GM23338 (cell line): ENCODE results near the gene PCDH1. TPM values are rescaled to one million over a fixed set of nuclear protein-coding genes. Genes with fewer than 3 reads are reported as not detected.

Experiments used
- ATAC-seq: fragments of 200-7000 bp; cut with Tn5 transposase; 3 replicates; pipeline ENCODE4 v1.9.1; 2020
- DNase-seq: peaks from one replicate; pipeline ENCODE4 v3.0.0-alpha.2; 2015; ENCODE audit warnings: low spot score
- H2AFZ ChIP-seq: fragments of 200-600 bp; sonication (generic); 2 replicates; pipeline ENCODE4 v1.8.0; 2016; ENCODE audit warnings: antibody characterized with exemption, mild to moderate bottlenecking, moderate library complexity
- H3F3A ChIP-seq: fragments of 200-600 bp; sonication (generic); replicated peaks from 2 replicates; pipeline ENCODE4 v1.8.0; 2017; ENCODE audit warnings: antibody characterized with exemption, mixed run types, low read depth
- H3K27ac ChIP-seq: fragments of 200-600 bp; sonication (generic); 2 replicates; pipeline ENCODE4 v1.6.1; 2016; ENCODE audit warnings: low read depth
- H3K27me3 ChIP-seq: fragments of 200-600 bp; sonication (generic); 2 replicates; pipeline ENCODE4 v1.8.0; 2016; ENCODE audit warnings: mild to moderate bottlenecking, mixed run types, moderate library complexity; ENCODE audit not compliant: insufficient read depth
- H3K36me3 ChIP-seq: fragments of 200-600 bp; sonication (generic); 2 replicates; pipeline ENCODE4 v1.8.0; 2016; ENCODE audit warnings: mild to moderate bottlenecking; ENCODE audit not compliant: insufficient read depth
- H3K4me1 ChIP-seq: fragments of 200-600 bp; sonication (generic); 2 replicates; pipeline ENCODE4 v1.8.0; 2016; ENCODE audit warnings: mild to moderate bottlenecking, moderate library complexity; ENCODE audit not compliant: insufficient read depth
- H3K4me2 ChIP-seq: fragments of 200-600 bp; sonication (generic); 2 replicates; pipeline ENCODE4 v1.7.1; 2017; ENCODE audit warnings: mixed run types
- H3K4me3 ChIP-seq: fragments of 200-600 bp; sonication (generic); 2 replicates; pipeline ENCODE4 v1.6.1; 2016; ENCODE audit warnings: mixed run types
- H3K79me2 ChIP-seq: fragments of 200-600 bp; sonication (generic); replicated peaks from 2 replicates; pipeline ENCODE4 v1.8.0; 2017; ENCODE audit warnings: mild to moderate bottlenecking; ENCODE audit not compliant: insufficient read depth
- H3K9me2 ChIP-seq: fragments of 200-600 bp; sonication (generic); 2 replicates; pipeline ENCODE4 v1.8.0; 2017; ENCODE audit not compliant: insufficient read depth
- H4K20me1 ChIP-seq: fragments of 200-600 bp; sonication (generic); replicated peaks from 2 replicates; pipeline ENCODE4 v1.8.0; 2017; ENCODE audit warnings: mild to moderate bottlenecking; ENCODE audit not compliant: insufficient read depth
- H3K27ac Mint-ChIP-seq: 2 replicates; pipeline ENCODE4 v1.8.0; 2020; ENCODE audit warnings: inconsistent platforms, mild to moderate bottlenecking, moderate library complexity, mixed read lengths
- H3K27me3 Mint-ChIP-seq: 3 replicates; pipeline ENCODE4 v1.8.0; 2022; ENCODE audit warnings: low read depth, mild to moderate bottlenecking, moderate library complexity, mixed read lengths, inconsistent platforms; ENCODE audit not compliant: insufficient read depth, poor library complexity
- H3K36me3 Mint-ChIP-seq: 3 replicates; pipeline ENCODE4 v1.8.0; 2021; ENCODE audit warnings: low read depth, mild to moderate bottlenecking, inconsistent platforms, moderate library complexity, mixed read lengths
- H3K4me1 Mint-ChIP-seq: 3 replicates; pipeline ENCODE4 v1.8.0; 2020; ENCODE audit warnings: mild to moderate bottlenecking, inconsistent platforms, mixed read lengths
- H3K4me3 Mint-ChIP-seq: 3 replicates; pipeline ENCODE4 v1.8.0; 2021; ENCODE audit warnings: moderate library complexity, mild to moderate bottlenecking, inconsistent platforms, mixed read lengths
- H3K9me3 Mint-ChIP-seq: 3 replicates; pipeline ENCODE4 v1.8.0; 2020; ENCODE audit warnings: moderate library complexity, mild to moderate bottlenecking, inconsistent platforms, mixed read lengths
- CREB1 ChIP-seq: fragments of 250-450 bp; sonication (Bioruptor Pico); IDR thresholded peaks from 2 replicates; pipeline ENCODE4 v1.5.0; 2020; ENCODE audit warnings: low read depth, mild to moderate bottlenecking, moderate library complexity
- EZH2 ChIP-seq: fragments of 200-600 bp; sonication (generic); IDR thresholded peaks from one replicate; pipeline ENCODE4 v1.8.0; 2017; ENCODE audit warnings: antibody characterized with exemption, mild to moderate bottlenecking, low read depth; ENCODE audit not compliant: unreplicated experiment
- NANOG ChIP-seq: IDR thresholded peaks from 2 replicates; pipeline ENCODE4 v1.6.1; 2016; ENCODE audit warnings: antibody characterized with exemption, borderline replicate concordance
- POLR2AphosphoS5 ChIP-seq: IDR thresholded peaks from 2 replicates; pipeline ENCODE4 v1.6.1; 2016; ENCODE audit warnings: antibody characterized with exemption, low read depth
- STAT1 ChIP-seq: IDR thresholded peaks from one replicate; pipeline ENCODE4 v1.6.1; 2016; ENCODE audit warnings: antibody characterized with exemption; ENCODE audit not compliant: unreplicated experiment
- ZNF114 ChIP-seq: fragments of 250-450 bp; sonication (Bioruptor Pico); IDR thresholded peaks from 2 replicates; pipeline ENCODE4 v1.5.0; 2020; ENCODE audit warnings: mild to moderate bottlenecking, moderate library complexity
- ZNF331 ChIP-seq: fragments of 250-450 bp; sonication (Bioruptor Pico); IDR thresholded peaks from 2 replicates; pipeline ENCODE4 v1.5.0; 2020; ENCODE audit warnings: low read depth, mild to moderate bottlenecking, moderate library complexity
- polyA plus RNA-seq: library from polyadenylated mRNA; unstranded; fragments of >200 nt; fragmentation: Nextera tagmentation; extraction: Ambion mirVana; gene quantifications from 2 replicates; pipeline ENCODE4 v1.2.1, GENCODE V29; 2016
- total RNA-seq: library from RNA; depleted of rRNA; stranded (reverse); fragments of >200 nt; shearing (Covaris generic); gene quantifications from 2 replicates; pipeline ENCODE4 v1.2.3, GENCODE V29; 2014
- TF ChIP-seq, protein P1 (sequence below): IDR thresholded peaks from one replicate; pipeline ENCODE4 v1.6.1; 2018; ENCODE audit warnings: antibody characterized with exemption; ENCODE audit not compliant: unreplicated experiment
- TF ChIP-seq, protein P2 (sequence below): fragments of 250-450 bp; sonication (Bioruptor Pico); IDR thresholded peaks from 2 replicates; pipeline ENCODE4 v1.5.0; 2020; ENCODE audit warnings: mild to moderate bottlenecking, moderate library complexity
- TF ChIP-seq, protein P3 (sequence below), 2 experiments: fragments of 200-600 bp in 1 of 2; sonication (generic) in 1 of 2; conservative IDR thresholded peaks; 2 replicates each; pipeline versions ENCODE4 v1.5.1 to v1.6.1; 2016 to 2017; ENCODE audit warnings: antibody characterized with exemption in 2 of 2, low read depth in 2 of 2, mild to moderate bottlenecking in 2 of 2, moderate library complexity in 1 of 2
- TF ChIP-seq, protein P4 (sequence below): IDR thresholded peaks from 2 replicates; pipeline ENCODE4 v1.6.1; 2016; ENCODE audit warnings: antibody characterized with exemption

Gene PCDH1
- total and polyA plus RNA-seq, 2 experiments from 2014 or later = 26.2 to 183 TPM

DNA sequence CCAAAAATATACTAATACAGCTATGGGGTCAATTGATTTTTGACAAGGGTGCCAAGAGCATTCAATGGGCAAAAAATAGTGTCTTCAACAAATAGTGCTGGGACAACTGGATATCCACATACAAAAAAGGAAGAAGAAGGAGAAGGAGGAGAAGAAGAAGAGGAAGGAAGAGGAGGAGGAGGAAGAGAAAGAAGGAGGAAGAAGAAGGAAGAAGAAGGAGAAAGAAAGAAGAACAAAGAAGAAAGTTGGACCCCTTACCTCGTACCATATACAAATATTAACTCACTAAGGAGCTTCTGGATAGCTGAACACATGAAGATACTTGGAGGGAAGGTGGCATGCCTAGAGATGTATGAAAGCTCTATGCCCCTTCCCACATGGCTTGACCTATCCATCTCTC is 28.3 kb upstream of the PCDH1 start:
- Histone ChIP-seq H3F3A (no peaks in the 10 kb centered on the region), H3K4me3 (no peak overlapping the region), H3K4me2 (no peak overlapping the region), H3K4me1 (peaks cover 7% of the 10 kb centered on the region), H3K27me3 (no peaks in the 10 kb centered on the region), H2AFZ (no peak overlapping the region), H4K20me1 (no peaks in the 10 kb centered on the region), H3K79me2 (no peaks in the 10 kb centered on the region), H3K9me2 (no peaks in the 10 kb centered on the region), H3K27ac (no peak overlapping the region), H3K36me3 (no peaks in the 10 kb centered on the region)
- Mint-ChIP-seq H3K9me3 (no peaks in the 10 kb centered on the region; the same call in 2 of the 3 replicates), H3K4me3 (no peak overlapping the region), H3K27ac (no peak overlapping the region), H3K27me3 (no peaks in the 10 kb centered on the region), H3K4me1 (peaks cover 9% of the 10 kb centered on the region; the same call in 1 of the 3 replicates), H3K36me3 (no peaks in the 10 kb centered on the region)
- DNase-seq = no peak
- TF ChIP-seq CREB1 (CRISPR knock-in tag) (no peak), POLR2AphosphoS5 (no peak), EZH2 (no peak), NANOG (no peak), ZNF331 (no peak), ZNF114 (no peak), STAT1 (no peak)
- TF ChIP-seq, protein P1, sequence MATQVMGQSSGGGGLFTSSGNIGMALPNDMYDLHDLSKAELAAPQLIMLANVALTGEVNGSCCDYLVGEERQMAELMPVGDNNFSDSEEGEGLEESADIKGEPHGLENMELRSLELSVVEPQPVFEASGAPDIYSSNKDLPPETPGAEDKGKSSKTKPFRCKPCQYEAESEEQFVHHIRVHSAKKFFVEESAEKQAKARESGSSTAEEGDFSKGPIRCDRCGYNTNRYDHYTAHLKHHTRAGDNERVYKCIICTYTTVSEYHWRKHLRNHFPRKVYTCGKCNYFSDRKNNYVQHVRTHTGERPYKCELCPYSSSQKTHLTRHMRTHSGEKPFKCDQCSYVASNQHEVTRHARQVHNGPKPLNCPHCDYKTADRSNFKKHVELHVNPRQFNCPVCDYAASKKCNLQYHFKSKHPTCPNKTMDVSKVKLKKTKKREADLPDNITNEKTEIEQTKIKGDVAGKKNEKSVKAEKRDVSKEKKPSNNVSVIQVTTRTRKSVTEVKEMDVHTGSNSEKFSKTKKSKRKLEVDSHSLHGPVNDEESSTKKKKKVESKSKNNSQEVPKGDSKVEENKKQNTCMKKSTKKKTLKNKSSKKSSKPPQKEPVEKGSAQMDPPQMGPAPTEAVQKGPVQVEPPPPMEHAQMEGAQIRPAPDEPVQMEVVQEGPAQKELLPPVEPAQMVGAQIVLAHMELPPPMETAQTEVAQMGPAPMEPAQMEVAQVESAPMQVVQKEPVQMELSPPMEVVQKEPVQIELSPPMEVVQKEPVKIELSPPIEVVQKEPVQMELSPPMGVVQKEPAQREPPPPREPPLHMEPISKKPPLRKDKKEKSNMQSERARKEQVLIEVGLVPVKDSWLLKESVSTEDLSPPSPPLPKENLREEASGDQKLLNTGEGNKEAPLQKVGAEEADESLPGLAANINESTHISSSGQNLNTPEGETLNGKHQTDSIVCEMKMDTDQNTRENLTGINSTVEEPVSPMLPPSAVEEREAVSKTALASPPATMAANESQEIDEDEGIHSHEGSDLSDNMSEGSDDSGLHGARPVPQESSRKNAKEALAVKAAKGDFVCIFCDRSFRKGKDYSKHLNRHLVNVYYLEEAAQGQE = no peak
- TF ChIP-seq, protein P2, sequence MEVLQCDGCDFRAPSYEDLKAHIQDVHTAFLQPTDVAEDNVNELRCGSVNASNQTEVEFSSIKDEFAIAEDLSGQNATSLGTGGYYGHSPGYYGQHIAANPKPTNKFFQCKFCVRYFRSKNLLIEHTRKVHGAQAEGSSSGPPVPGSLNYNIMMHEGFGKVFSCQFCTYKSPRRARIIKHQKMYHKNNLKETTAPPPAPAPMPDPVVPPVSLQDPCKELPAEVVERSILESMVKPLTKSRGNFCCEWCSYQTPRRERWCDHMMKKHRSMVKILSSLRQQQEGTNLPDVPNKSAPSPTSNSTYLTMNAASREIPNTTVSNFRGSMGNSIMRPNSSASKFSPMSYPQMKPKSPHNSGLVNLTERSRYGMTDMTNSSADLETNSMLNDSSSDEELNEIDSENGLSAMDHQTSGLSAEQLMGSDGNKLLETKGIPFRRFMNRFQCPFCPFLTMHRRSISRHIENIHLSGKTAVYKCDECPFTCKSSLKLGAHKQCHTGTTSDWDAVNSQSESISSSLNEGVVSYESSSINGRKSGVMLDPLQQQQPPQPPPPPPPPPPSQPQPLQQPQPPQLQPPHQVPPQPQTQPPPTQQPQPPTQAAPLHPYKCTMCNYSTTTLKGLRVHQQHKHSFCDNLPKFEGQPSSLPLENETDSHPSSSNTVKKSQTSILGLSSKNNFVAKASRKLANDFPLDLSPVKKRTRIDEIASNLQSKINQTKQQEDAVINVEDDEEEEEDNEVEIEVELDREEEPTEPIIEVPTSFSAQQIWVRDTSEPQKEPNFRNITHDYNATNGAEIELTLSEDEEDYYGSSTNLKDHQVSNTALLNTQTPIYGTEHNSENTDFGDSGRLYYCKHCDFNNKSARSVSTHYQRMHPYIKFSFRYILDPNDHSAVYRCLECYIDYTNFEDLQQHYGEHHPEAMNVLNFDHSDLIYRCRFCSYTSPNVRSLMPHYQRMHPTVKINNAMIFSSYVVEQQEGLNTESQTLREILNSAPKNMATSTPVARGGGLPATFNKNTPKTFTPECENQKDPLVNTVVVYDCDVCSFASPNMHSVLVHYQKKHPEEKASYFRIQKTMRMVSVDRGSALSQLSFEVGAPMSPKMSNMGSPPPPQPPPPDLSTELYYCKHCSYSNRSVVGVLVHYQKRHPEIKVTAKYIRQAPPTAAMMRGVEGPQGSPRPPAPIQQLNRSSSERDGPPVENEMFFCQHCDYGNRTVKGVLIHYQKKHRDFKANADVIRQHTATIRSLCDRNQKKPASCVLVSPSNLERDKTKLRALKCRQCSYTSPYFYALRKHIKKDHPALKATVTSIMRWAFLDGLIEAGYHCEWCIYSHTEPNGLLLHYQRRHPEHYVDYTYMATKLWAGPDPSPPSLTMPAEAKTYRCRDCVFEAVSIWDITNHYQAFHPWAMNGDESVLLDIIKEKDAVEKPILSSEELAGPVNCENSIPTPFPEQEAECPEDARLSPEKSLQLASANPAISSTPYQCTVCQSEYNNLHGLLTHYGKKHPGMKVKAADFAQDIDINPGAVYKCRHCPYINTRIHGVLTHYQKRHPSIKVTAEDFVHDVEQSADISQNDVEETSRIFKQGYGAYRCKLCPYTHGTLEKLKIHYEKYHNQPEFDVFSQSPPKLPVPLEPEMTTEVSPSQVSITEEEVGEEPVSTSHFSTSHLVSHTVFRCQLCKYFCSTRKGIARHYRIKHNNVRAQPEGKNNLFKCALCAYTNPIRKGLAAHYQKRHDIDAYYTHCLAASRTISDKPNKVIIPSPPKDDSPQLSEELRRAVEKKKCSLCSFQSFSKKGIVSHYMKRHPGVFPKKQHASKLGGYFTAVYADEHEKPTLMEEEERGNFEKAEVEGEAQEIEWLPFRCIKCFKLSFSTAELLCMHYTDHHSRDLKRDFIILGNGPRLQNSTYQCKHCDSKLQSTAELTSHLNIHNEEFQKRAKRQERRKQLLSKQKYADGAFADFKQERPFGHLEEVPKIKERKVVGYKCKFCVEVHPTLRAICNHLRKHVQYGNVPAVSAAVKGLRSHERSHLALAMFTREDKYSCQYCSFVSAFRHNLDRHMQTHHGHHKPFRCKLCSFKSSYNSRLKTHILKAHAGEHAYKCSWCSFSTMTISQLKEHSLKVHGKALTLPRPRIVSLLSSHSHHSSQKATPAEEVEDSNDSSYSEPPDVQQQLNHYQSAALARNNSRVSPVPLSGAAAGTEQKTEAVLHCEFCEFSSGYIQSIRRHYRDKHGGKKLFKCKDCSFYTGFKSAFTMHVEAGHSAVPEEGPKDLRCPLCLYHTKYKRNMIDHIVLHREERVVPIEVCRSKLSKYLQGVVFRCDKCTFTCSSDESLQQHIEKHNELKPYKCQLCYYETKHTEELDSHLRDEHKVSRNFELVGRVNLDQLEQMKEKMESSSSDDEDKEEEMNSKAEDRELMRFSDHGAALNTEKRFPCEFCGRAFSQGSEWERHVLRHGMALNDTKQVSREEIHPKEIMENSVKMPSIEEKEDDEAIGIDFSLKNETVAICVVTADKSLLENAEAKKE (CRISPR knock-in tag) = no peak
- TF ChIP-seq, protein P3, sequence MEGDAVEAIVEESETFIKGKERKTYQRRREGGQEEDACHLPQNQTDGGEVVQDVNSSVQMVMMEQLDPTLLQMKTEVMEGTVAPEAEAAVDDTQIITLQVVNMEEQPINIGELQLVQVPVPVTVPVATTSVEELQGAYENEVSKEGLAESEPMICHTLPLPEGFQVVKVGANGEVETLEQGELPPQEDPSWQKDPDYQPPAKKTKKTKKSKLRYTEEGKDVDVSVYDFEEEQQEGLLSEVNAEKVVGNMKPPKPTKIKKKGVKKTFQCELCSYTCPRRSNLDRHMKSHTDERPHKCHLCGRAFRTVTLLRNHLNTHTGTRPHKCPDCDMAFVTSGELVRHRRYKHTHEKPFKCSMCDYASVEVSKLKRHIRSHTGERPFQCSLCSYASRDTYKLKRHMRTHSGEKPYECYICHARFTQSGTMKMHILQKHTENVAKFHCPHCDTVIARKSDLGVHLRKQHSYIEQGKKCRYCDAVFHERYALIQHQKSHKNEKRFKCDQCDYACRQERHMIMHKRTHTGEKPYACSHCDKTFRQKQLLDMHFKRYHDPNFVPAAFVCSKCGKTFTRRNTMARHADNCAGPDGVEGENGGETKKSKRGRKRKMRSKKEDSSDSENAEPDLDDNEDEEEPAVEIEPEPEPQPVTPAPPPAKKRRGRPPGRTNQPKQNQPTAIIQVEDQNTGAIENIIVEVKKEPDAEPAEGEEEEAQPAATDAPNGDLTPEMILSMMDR (conservative IDR thresholded peaks at IDR 0.05; ENCODE audit: low read depth in 2 of 2) = no peak
- TF ChIP-seq, protein P4, sequence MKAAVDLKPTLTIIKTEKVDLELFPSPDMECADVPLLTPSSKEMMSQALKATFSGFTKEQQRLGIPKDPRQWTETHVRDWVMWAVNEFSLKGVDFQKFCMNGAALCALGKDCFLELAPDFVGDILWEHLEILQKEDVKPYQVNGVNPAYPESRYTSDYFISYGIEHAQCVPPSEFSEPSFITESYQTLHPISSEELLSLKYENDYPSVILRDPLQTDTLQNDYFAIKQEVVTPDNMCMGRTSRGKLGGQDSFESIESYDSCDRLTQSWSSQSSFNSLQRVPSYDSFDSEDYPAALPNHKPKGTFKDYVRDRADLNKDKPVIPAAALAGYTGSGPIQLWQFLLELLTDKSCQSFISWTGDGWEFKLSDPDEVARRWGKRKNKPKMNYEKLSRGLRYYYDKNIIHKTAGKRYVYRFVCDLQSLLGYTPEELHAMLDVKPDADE = no peak
- no peak for ATAC-seq
